ENCODE results near the gene PRTFDC1.

PRTFDC1 gene

DNA sequence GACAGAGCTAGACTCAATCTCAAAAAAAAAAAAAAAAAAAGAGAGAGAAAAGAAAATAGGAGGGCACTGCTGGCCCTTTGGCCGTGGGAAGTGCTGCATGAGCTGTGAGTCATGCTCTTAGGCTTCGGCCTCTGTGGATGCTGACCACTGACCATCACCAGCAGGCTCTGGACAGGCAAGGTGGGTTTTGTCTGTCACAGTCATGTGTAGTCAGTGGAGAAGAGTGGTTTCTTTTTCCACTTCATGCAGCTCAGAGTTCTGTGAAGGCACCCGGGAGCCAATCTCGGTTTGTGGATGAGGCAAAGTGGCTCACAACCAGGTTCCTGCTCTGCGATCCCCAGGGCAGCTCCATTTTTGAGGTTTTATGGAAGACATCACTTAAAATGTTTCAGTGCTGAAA, 58.1 kb downstream of the PRTFDC1 start:
- TF ChIP-seq POLR2A (IDR thresholded peaks at IDR 0.05; ENCODE audit: extremely low read depth, insufficient read length) (no peak), MYC (IDR thresholded peaks at IDR 0.05; ENCODE audit: low read depth, low read length) (no peak), MAX (IDR thresholded peaks at IDR 0.05; ENCODE audit: low read depth, low read length) (no peak)
- TF ChIP-seq, protein P1, sequence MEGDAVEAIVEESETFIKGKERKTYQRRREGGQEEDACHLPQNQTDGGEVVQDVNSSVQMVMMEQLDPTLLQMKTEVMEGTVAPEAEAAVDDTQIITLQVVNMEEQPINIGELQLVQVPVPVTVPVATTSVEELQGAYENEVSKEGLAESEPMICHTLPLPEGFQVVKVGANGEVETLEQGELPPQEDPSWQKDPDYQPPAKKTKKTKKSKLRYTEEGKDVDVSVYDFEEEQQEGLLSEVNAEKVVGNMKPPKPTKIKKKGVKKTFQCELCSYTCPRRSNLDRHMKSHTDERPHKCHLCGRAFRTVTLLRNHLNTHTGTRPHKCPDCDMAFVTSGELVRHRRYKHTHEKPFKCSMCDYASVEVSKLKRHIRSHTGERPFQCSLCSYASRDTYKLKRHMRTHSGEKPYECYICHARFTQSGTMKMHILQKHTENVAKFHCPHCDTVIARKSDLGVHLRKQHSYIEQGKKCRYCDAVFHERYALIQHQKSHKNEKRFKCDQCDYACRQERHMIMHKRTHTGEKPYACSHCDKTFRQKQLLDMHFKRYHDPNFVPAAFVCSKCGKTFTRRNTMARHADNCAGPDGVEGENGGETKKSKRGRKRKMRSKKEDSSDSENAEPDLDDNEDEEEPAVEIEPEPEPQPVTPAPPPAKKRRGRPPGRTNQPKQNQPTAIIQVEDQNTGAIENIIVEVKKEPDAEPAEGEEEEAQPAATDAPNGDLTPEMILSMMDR (IDR thresholded peaks at IDR 0.05; ENCODE audit: low read depth, low read length), result no peak
- H3K4me3 ChIP-seq (ENCODE audit: low read depth, low read length), result no peak overlapping the region
- DNase-seq (ENCODE audit: low read depth), result no peak

GRCh38 chr10:24893127-24893526, 59.3 kb downstream of the PRTFDC1 start:
- no peak overlapping the region for H3K4me3 ChIP-seq (ENCODE audit: low read depth, low read length)
- no peak for DNase-seq (ENCODE audit: low read depth)
- TF ChIP-seq MYC (IDR thresholded peaks at IDR 0.05; ENCODE audit: low read depth, low read length) (no peak), MAX (IDR thresholded peaks at IDR 0.05; ENCODE audit: low read depth, low read length) (no peak), POLR2A (IDR thresholded peaks at IDR 0.05; ENCODE audit: extremely low read depth, insufficient read length) (no peak)
- TF ChIP-seq, protein P1 (IDR thresholded peaks at IDR 0.05; ENCODE audit: low read depth, low read length), result no peak

- DNase-seq (ENCODE audit: low read depth), result no peak
- TF ChIP-seq, protein P1 (IDR thresholded peaks at IDR 0.05; ENCODE audit: low read depth, low read length), result no peak
- TF ChIP-seq MAX (IDR thresholded peaks at IDR 0.05; ENCODE audit: low read depth, low read length), result no peak
- no peak for TF ChIP-seq MYC (IDR thresholded peaks at IDR 0.05; ENCODE audit: low read depth, low read length)
- no peak for TF ChIP-seq POLR2A (IDR thresholded peaks at IDR 0.05; ENCODE audit: extremely low read depth, insufficient read length)
- H3K4me3 ChIP-seq (ENCODE audit: low read depth, low read length), result no peak overlapping the region
Measured at GRCh38 chr10:24891823-24892222, 60.6 kb downstream of the PRTFDC1 start.

DNA sequence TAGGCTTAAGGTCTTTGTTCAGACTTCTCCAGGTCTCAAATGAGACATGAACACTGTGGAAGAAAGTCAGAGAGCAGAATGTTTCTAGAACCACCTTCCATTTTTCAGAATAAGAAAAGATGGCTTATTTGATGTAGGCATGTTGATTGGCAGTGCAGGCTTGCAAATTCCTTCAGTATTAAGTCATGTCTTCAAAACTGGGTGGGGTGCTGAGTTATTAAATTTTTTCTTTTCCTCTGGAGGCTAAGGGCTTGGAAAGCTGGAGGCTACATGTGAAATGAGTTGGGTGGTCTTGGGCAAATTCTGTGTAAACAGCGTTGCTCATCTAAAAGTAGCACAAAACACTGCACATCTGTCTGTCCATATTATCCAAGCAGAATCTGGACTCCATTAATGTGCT, 62.8 kb downstream of the PRTFDC1 start:
- no peak overlapping the region for H3K4me3 ChIP-seq (ENCODE audit: low read depth, low read length)
- DNase-seq (ENCODE audit: low read depth), result no peak
- TF ChIP-seq POLR2A (IDR thresholded peaks at IDR 0.05; ENCODE audit: extremely low read depth, insufficient read length) (no peak), MYC (IDR thresholded peaks at IDR 0.05; ENCODE audit: low read depth, low read length) (no peak), MAX (IDR thresholded peaks at IDR 0.05; ENCODE audit: low read depth, low read length) (no peak)
- TF ChIP-seq, protein P1 (IDR thresholded peaks at IDR 0.05; ENCODE audit: low read depth, low read length), result no peak

- no peak for DNase-seq (ENCODE audit: low read depth)
- TF ChIP-seq MYC (IDR thresholded peaks at IDR 0.05; ENCODE audit: low read depth, low read length) (no peak), POLR2A (IDR thresholded peaks at IDR 0.05; ENCODE audit: extremely low read depth, insufficient read length) (no peak), MAX (IDR thresholded peaks at IDR 0.05; ENCODE audit: low read depth, low read length) (no peak)
- TF ChIP-seq, protein P1 (IDR thresholded peaks at IDR 0.05; ENCODE audit: low read depth, low read length), result no peak
- no peak overlapping the region for H3K4me3 ChIP-seq (ENCODE audit: low read depth, low read length)
Measured at GRCh38 chr10:24887855-24888231, 64.6 kb downstream of the PRTFDC1 start.

GRCh38 chr10:24886290-24886680, 66.1 kb downstream of the PRTFDC1 start:
- DNase-seq (ENCODE audit: low read depth), result no peak
- H3K4me3 ChIP-seq (ENCODE audit: low read depth, low read length), result no peak overlapping the region
- TF ChIP-seq MYC (IDR thresholded peaks at IDR 0.05; ENCODE audit: low read depth, low read length), result no peak
- no peak for TF ChIP-seq MAX (IDR thresholded peaks at IDR 0.05; ENCODE audit: low read depth, low read length)
- no peak for TF ChIP-seq POLR2A (IDR thresholded peaks at IDR 0.05; ENCODE audit: extremely low read depth, insufficient read length)
- TF ChIP-seq, protein P1 (IDR thresholded peaks at IDR 0.05; ENCODE audit: low read depth, low read length), result no peak

Data from NB4 (cell line).